Testis (tissue), 3 donors: ENCODE data around the gene VPS8. TPM values are rescaled to one million over a fixed set of nuclear protein-coding genes. Genes with fewer than 3 reads are reported as not detected.

Source experiments
- DNase-seq: peaks from one replicate; pipeline ENCODE4 v3.0.0-alpha.2; 2019
- H3K27ac ChIP-seq, 2 donors: fragments of 200-600 bp; sonication (generic); one replicate each; pipeline ENCODE4 v1.5.1; 2019
- H3K27me3 ChIP-seq: fragments of 200-600 bp; sonication (generic); one replicate; pipeline ENCODE4 v1.5.1; 2019
- H3K36me3 ChIP-seq: fragments of 200-600 bp; sonication (generic); one replicate; pipeline ENCODE4 v1.5.1; 2017; ENCODE audit warnings: low read depth; ENCODE audit errors: missing control alignments
- H3K4me1 ChIP-seq: fragments of 200-600 bp; sonication (generic); one replicate; pipeline ENCODE4 v1.5.1; 2019
- H3K4me3 ChIP-seq, 2 donors: fragments of 200-600 bp; sonication (generic); one replicate each; pipeline ENCODE4 v1.5.1; 2017 to 2019
- H3K9me3 ChIP-seq: fragments of 200-600 bp; sonication (generic); one replicate; pipeline ENCODE4 v1.5.1; 2017
- CTCF ChIP-seq, 3 experiments: fragments of 450-650 bp in 2 of 3; fragments of 200-600 bp in 1 of 3; sonication (generic) in 1 of 3; IDR thresholded peaks; one replicate each; pipeline ENCODE4 v1.5.1; 2016 to 2019; ENCODE audit warnings: antibody characterized with exemption in 3 of 3, mild to moderate bottlenecking in 2 of 3, moderate library complexity in 1 of 3
- POLR2A ChIP-seq: fragments of 450-650 bp; IDR thresholded peaks from one replicate; pipeline ENCODE4 v1.6.1; 2017; ENCODE audit warnings: antibody characterized with exemption, mild to moderate bottlenecking, moderate library complexity
- WGBS, 2 donors: methylation state at CpG; one replicate each; pipeline ENCODE4 v1.1.5; 2018; 5-methylcytosine and 5-hydroxymethylcytosine counted together
- intact Hi-C: fragments of 100-400 bp; cut with DNase I; formaldehyde crosslinking; loops from one replicate; pipeline ENCODE4 v1.15.1; 2023; ENCODE audit warnings: low total_unique reads
- polyA plus RNA-seq: library from polyadenylated mRNA; stranded (reverse); fragments of 350-450 nt; fragmentation: Illumina TruSeq; extraction: RNeasy Lipid Tissue Mini Kit (QIAGEN cat#74804); gene quantifications from one replicate; pipeline ENCODE4 v1.2.3, GENCODE V29; 2014; ENCODE audit warnings: low read depth, low replicate concordance; ENCODE audit not compliant: insufficient read depth
- total RNA-seq, 2 donors: library from RNA; depleted of rRNA; stranded (reverse); fragments of >200 nt; gene quantifications; one replicate each; pipeline ENCODE4 v1.2.3, GENCODE V29; 2016

The VPS8 gene
- total and polyA plus RNA-seq, 3 donors from 2014 or later, result 65.8 to 127 (median 88.0) TPM

GRCh38 chr3:184924547-184924946 is 112.6 kb downstream of the VPS8 start:
- Histone ChIP-seq H3K36me3 (no peaks in the 10 kb centered on the region), H3K27ac (no peak overlapping the region), H3K27me3 (no peaks in the 10 kb centered on the region), H3K9me3 (no peaks in the 10 kb centered on the region), H3K4me3 (no peak overlapping the region), H3K4me1 (no peaks in the 10 kb centered on the region)
- no peak for DNase-seq
- 93 to 96% methylated on average over 7 of the region's 7 CpGs for WGBS, 2 donors
- TF ChIP-seq POLR2A (no peak), CTCF (IDR thresholded peaks at IDR 0.05) (no peak)
- intact Hi-C loops, result no loop called here

GRCh38 chr3:184927796-184928315 is 115.9 kb downstream of the VPS8 start:
- H3K4me3 ChIP-seq, result no peak overlapping the region
- DNase-seq, result no peak
- no peaks in the 10 kb centered on the region for H3K4me1 ChIP-seq
- no peaks in the 10 kb centered on the region for H3K27me3 ChIP-seq
- no peaks in the 10 kb centered on the region for H3K9me3 ChIP-seq
- no peaks in the 10 kb centered on the region for H3K36me3 ChIP-seq
- no peak for TF ChIP-seq CTCF (IDR thresholded peaks at IDR 0.05)
- no peak for TF ChIP-seq POLR2A
- H3K27ac ChIP-seq, result no peak overlapping the region
- intact Hi-C loops, result no loop called here
- 94 to 95% methylated on average over 6 of the region's 6 CpGs for WGBS, 2 donors

- no peaks in the 10 kb centered on the region for H3K27me3 ChIP-seq
- H3K4me1 ChIP-seq, result no peaks in the 10 kb centered on the region
- no peak overlapping the region for H3K4me3 ChIP-seq
- WGBS, 2 donors, result 96 to 97% methylated on average over 1 of the region's 1 CpG
- no peak for DNase-seq
- no peaks in the 10 kb centered on the region for H3K36me3 ChIP-seq
- H3K9me3 ChIP-seq, result no peaks in the 10 kb centered on the region
- TF ChIP-seq CTCF (IDR thresholded peaks at IDR 0.05) (no peak), POLR2A (no peak)
- H3K27ac ChIP-seq, result no peak overlapping the region
- intact Hi-C loops, result no loop called here
These were observed 120.8 kb downstream of the VPS8 start for GRCh38 chr3:184932777-184933176.

- WGBS, 2 donors, result 90 to 94% methylated on average over 4 of the region's 4 CpGs
- Histone ChIP-seq H3K4me3 (no peak overlapping the region), H3K27ac (no peak overlapping the region), H3K9me3 (no peaks in the 10 kb centered on the region), H3K27me3 (no peaks in the 10 kb centered on the region), H3K36me3 (no peaks in the 10 kb centered on the region), H3K4me1 (no peaks in the 10 kb centered on the region)
- intact Hi-C loops, result no loop called here
- TF ChIP-seq CTCF (IDR thresholded peaks at IDR 0.05), result no peak
- TF ChIP-seq POLR2A, result no peak
- DNase-seq, result no peak
These were observed 125.6 kb downstream of the VPS8 start for GRCh38 chr3:184937611-184938010.

- H3K4me1 ChIP-seq, result no peaks in the 10 kb centered on the region
- H3K27me3 ChIP-seq, result no peaks in the 10 kb centered on the region
- no peaks in the 10 kb centered on the region for H3K36me3 ChIP-seq
- 78 to 92% methylated on average over 2 of the region's 2 CpGs for WGBS, 2 donors
- DNase-seq, result no peak
- intact Hi-C loops, result no loop called here
- no peak overlapping the region for H3K27ac ChIP-seq
- no peak for TF ChIP-seq POLR2A
- TF ChIP-seq CTCF (IDR thresholded peaks at IDR 0.05), result no peak
- H3K9me3 ChIP-seq, result no peaks in the 10 kb centered on the region
- H3K4me3 ChIP-seq, result no peak overlapping the region
These were observed 129.4 kb downstream of the VPS8 start for GRCh38 chr3:184941408-184941807.
